Measurements from ENCODE around the gene MUCL3.

MUCL3 gene

GRCh38 chr6:30912746-30913520 is 27.8 kb upstream of the MUCL3 start:
- no peak for TF ChIP-seq CTCF (conservative IDR thresholded peaks at IDR 0.05; ENCODE audit: low read length)
- DNase-seq (ENCODE audit: low read depth), result no peak
- no peak overlapping the region for H3K4me3 ChIP-seq (ENCODE audit: low read length)

- H3K4me3 ChIP-seq (ENCODE audit: low read length), result peak overlapping the region; percentile 48
- no peak for DNase-seq (ENCODE audit: low read depth)
These were observed 27.1 kb upstream of the MUCL3 start for GRCh38 chr6:30913721-30914075.

GRCh38 chr6:30914076-30914853 is 26.5 kb upstream of the MUCL3 start, which contains the start of gene VARS2:
TSS of gene VARS2 (plus strand) at chr6:30914238. CDS start at chr6:30914837, 599 bp downstream.
- peak; percentile 30; the same call in 1 of the 2 replicates for TF ChIP-seq CTCF (conservative IDR thresholded peaks at IDR 0.05; ENCODE audit: low read length)
- peak within 1 kb of the TSS; percentile 67 for H3K4me3 ChIP-seq (ENCODE audit: low read length)
- peak; percentile 88 for DNase-seq (ENCODE audit: low read depth)

More at GRCh38 chr6:30913721-30914075, 27.1 kb upstream of the MUCL3 start:
- no peak for TF ChIP-seq CTCF (conservative IDR thresholded peaks at IDR 0.05; ENCODE audit: low read length)

GRCh38 chr6:30914854-30915590 is 25.8 kb upstream of the MUCL3 start:
- H3K4me3 ChIP-seq (ENCODE audit: low read length), result peak overlapping the region; percentile 67
- TF ChIP-seq CTCF (conservative IDR thresholded peaks at IDR 0.05; ENCODE audit: low read length), result no peak
- DNase-seq (ENCODE audit: low read depth), result no peak

GRCh38 chr6:30915591-30915946 is 25.2 kb upstream of the MUCL3 start:
- peak overlapping the region; percentile 67; the same call in 1 of the 2 replicates for H3K4me3 ChIP-seq (ENCODE audit: low read length)
- peak; percentile 84 for TF ChIP-seq CTCF (conservative IDR thresholded peaks at IDR 0.05; ENCODE audit: low read length)
- peak; percentile 72 for DNase-seq (ENCODE audit: low read depth)

GRCh38 chr6:30917041-30917440 is 23.7 kb upstream of the MUCL3 start:
- no peak for DNase-seq (ENCODE audit: low read depth)
- no peak for TF ChIP-seq CTCF (conservative IDR thresholded peaks at IDR 0.05; ENCODE audit: low read length)
- H3K4me3 ChIP-seq (ENCODE audit: low read length), result no peak overlapping the region
